Measurements from ENCODE around the gene MAPK12.

The MAPK12 gene

GRCh38 chr22:50289942-50290630 is 28.6 kb upstream of the MAPK12 start:
- TF ChIP-seq, protein P1, sequence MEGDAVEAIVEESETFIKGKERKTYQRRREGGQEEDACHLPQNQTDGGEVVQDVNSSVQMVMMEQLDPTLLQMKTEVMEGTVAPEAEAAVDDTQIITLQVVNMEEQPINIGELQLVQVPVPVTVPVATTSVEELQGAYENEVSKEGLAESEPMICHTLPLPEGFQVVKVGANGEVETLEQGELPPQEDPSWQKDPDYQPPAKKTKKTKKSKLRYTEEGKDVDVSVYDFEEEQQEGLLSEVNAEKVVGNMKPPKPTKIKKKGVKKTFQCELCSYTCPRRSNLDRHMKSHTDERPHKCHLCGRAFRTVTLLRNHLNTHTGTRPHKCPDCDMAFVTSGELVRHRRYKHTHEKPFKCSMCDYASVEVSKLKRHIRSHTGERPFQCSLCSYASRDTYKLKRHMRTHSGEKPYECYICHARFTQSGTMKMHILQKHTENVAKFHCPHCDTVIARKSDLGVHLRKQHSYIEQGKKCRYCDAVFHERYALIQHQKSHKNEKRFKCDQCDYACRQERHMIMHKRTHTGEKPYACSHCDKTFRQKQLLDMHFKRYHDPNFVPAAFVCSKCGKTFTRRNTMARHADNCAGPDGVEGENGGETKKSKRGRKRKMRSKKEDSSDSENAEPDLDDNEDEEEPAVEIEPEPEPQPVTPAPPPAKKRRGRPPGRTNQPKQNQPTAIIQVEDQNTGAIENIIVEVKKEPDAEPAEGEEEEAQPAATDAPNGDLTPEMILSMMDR (IDR thresholded peaks at IDR 0.05; ENCODE audit: low read depth, low read length): no peak
- H3K36me3 ChIP-seq: peaks cover 61% of the 10 kb centered on the region
- H3K4me3 ChIP-seq (ENCODE audit: low read depth, low read length): no peak overlapping the region
- DNase-seq: no peak
- H3K4me1 ChIP-seq: peaks cover 21% of the 10 kb centered on the region
- no peaks in the 10 kb centered on the region for H3K9me3 ChIP-seq
- no peaks in the 10 kb centered on the region for H3K27me3 ChIP-seq

- no peaks in the 10 kb centered on the region for H3K27me3 ChIP-seq
- peaks cover 16% of the 10 kb centered on the region for H3K4me1 ChIP-seq
- no peaks in the 10 kb centered on the region for H3K9me3 ChIP-seq
- H3K4me3 ChIP-seq (ENCODE audit: low read depth, low read length): no peak overlapping the region
- TF ChIP-seq, protein P1 (IDR thresholded peaks at IDR 0.05; ENCODE audit: low read depth, low read length): no peak
- peaks cover 64% of the 10 kb centered on the region for H3K36me3 ChIP-seq
- no peak for DNase-seq
Measured at GRCh38 chr22:50289151-50289941, 27.9 kb upstream of the MAPK12 start.

DNA sequence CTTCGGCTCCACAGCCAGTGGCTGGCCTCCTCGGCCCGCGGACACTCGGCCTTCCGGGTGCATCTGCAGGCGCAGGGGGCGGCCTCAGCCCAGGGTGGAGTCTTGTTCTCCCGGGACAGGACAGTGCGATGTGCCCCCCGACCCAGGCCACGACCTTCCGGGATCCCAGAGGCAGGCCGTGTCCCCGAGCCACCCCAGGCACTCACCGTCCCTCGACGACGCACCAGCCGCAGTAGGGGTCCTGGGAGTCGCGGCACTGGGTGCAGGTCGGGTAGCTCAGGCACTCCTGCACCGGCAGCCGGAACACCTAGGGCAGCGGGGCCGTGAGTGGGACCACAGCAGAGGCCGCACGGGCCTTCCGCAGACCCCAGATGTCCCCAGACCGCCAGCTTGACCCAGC is 26.2 kb upstream of the MAPK12 start:
- TF ChIP-seq, protein P1 (IDR thresholded peaks at IDR 0.05; ENCODE audit: low read depth, low read length): no peak
- no peak overlapping the region for H3K4me3 ChIP-seq (ENCODE audit: low read depth, low read length)
- DNase-seq: no peak

DNA sequence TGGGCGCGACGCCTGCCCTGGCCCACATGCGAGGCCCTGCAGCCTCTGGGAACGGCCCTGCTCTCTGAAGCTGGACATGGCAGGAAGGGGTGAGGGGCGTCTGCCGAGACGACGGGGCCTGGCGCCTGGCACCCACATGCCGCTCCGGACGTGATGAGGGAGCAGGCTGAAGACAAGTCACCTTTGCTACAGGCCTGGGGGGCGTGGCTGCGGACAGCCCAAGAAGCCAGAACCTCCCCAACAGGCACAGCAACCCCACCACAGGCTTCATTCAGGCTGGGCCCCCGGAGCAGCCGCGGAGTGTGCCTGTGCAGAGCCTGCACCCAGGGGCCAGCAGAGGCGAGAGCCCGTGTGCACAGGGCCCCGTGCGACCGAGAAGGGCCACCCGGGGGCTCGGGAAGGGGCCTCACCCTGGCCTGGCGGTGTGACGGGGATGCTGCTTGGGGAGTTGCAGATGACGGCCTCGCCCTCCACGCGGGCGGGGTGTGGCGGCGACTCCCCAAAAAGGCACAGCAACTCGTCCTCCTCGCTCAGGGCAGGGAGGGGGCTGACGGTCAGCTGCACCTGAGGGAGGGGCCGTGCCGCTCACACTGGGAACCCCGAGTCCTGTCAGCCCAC is 25.3 kb upstream of the MAPK12 start:
- peaks cover 74% of the 10 kb centered on the region for H3K36me3 ChIP-seq
- TF ChIP-seq, protein P1 (IDR thresholded peaks at IDR 0.05; ENCODE audit: low read depth, low read length): no peak
- H3K9me3 ChIP-seq: no peaks in the 10 kb centered on the region
- no peaks in the 10 kb centered on the region for H3K27me3 ChIP-seq
- DNase-seq: no peak
- no peak overlapping the region for H3K4me3 ChIP-seq (ENCODE audit: low read depth, low read length)
- H3K4me1 ChIP-seq: no peaks in the 10 kb centered on the region

More for the DNA sequence above, 26.2 kb upstream of the MAPK12 start:
- H3K36me3 ChIP-seq: peaks cover 67% of the 10 kb centered on the region
- no peaks in the 10 kb centered on the region; the same call in 1 of the 2 replicates for H3K4me1 ChIP-seq
- H3K9me3 ChIP-seq: no peaks in the 10 kb centered on the region
- no peaks in the 10 kb centered on the region for H3K27me3 ChIP-seq

GRCh38 chr22:50286275-50286674 is 24.8 kb upstream of the MAPK12 start:
- TF ChIP-seq, protein P1 (IDR thresholded peaks at IDR 0.05; ENCODE audit: low read depth, low read length): no peak
- Histone ChIP-seq H3K27me3 (no peaks in the 10 kb centered on the region), H3K4me1 (no peaks in the 10 kb centered on the region), H3K36me3 (peaks cover 78% of the 10 kb centered on the region), H3K9me3 (no peaks in the 10 kb centered on the region), H3K4me3 (ENCODE audit: low read depth, low read length) (no peak overlapping the region)
- DNase-seq: no peak
